ENCODE data around the gene TMEM175.

DNA sequence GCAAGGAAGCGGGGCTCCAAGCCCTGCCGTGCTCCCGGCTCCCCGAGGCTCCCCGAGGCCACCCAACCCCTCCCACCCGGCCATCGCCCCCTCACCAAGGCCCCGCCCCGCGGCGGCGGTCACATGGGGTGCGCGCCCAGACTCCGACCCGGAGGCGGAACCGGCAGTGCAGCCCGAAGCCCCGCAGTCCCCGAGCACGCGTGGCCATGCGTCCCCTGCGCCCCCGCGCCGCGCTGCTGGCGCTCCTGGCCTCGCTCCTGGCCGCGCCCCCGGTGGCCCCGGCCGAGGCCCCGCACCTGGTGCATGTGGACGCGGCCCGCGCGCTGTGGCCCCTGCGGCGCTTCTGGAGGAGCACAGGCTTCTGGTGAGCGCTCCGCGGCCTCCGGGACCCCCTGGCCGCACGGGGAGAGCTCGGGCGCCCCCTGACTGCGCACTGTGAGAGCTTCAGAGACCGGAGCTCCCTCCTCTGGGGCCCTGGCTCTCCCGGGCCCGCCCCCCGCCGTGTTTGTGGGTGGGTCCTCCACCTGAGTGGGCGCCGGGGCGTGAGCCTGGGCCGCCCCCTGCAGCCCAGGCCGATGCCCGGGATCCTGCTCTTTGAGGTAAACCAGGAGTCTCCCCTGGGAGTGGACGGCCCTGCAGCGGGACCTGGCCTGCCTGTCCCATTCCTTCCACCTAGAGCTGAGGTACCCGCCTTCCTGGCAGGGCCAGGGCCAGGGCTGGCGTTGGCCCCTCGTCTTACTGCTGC lies 54.8 kb downstream of the TMEM175 start, which contains the start of gene IDUA:
- TF ChIP-seq, protein P1, sequence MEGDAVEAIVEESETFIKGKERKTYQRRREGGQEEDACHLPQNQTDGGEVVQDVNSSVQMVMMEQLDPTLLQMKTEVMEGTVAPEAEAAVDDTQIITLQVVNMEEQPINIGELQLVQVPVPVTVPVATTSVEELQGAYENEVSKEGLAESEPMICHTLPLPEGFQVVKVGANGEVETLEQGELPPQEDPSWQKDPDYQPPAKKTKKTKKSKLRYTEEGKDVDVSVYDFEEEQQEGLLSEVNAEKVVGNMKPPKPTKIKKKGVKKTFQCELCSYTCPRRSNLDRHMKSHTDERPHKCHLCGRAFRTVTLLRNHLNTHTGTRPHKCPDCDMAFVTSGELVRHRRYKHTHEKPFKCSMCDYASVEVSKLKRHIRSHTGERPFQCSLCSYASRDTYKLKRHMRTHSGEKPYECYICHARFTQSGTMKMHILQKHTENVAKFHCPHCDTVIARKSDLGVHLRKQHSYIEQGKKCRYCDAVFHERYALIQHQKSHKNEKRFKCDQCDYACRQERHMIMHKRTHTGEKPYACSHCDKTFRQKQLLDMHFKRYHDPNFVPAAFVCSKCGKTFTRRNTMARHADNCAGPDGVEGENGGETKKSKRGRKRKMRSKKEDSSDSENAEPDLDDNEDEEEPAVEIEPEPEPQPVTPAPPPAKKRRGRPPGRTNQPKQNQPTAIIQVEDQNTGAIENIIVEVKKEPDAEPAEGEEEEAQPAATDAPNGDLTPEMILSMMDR (conservative IDR thresholded peaks at IDR 0.05): peak; percentile 65
- no peak for TF ChIP-seq EZH2 (IDR thresholded peaks at IDR 0.05; ENCODE audit: low read depth)
